VCaP (cell line): ENCODE measurements around the gene COL6A6.

Experiments
- H3K27ac ChIP-seq: fragments of 450-650 bp; 2 replicates; pipeline ENCODE4 v1.5.1; 2017
- CTCF ChIP-seq: fragments of 450-650 bp; conservative IDR thresholded peaks from 2 replicates; pipeline ENCODE4 v1.5.1; 2017; ENCODE audit warnings: mild to moderate bottlenecking, moderate library complexity

The COL6A6 gene

GRCh38 chr3:130490241-130490640 is 26.7 kb upstream of the COL6A6 start:
- no peak for TF ChIP-seq CTCF
- no peak overlapping the region for H3K27ac ChIP-seq

GRCh38 chr3:130491431-130491830 is 25.5 kb upstream of the COL6A6 start:
- no peak for TF ChIP-seq CTCF
- H3K27ac ChIP-seq: no peak overlapping the region

- no peak for TF ChIP-seq CTCF
- H3K27ac ChIP-seq: no peak overlapping the region
These were observed 12.3 kb upstream of the COL6A6 start for GRCh38 chr3:130504701-130505100.

GRCh38 chr3:130506031-130506430 is 10.9 kb upstream of the COL6A6 start:
- no peak for TF ChIP-seq CTCF
- H3K27ac ChIP-seq: no peak overlapping the region

GRCh38 chr3:130507746-130508145 is 9.2 kb upstream of the COL6A6 start:
- H3K27ac ChIP-seq: no peak overlapping the region
- TF ChIP-seq CTCF: no peak

GRCh38 chr3:130509008-130509407 is 8.0 kb upstream of the COL6A6 start:
- no peak overlapping the region for H3K27ac ChIP-seq
- TF ChIP-seq CTCF: no peak

GRCh38 chr3:130514681-130515080 is 2.3 kb upstream of the COL6A6 start:
- H3K27ac ChIP-seq: no peak overlapping the region
- TF ChIP-seq CTCF: no peak

- H3K27ac ChIP-seq: no peak overlapping the region
- TF ChIP-seq CTCF: no peak
These were observed 1.2 kb upstream of the COL6A6 start for GRCh38 chr3:130515755-130516154.
